ENCODE measurements around the gene GRIN1.
"Not testable (repeated sequence)": the region's sequence is repeated elsewhere in the genome, so short reads cannot be mapped to it uniquely, and the experiment has no call there.

The GRIN1 gene

DNA sequence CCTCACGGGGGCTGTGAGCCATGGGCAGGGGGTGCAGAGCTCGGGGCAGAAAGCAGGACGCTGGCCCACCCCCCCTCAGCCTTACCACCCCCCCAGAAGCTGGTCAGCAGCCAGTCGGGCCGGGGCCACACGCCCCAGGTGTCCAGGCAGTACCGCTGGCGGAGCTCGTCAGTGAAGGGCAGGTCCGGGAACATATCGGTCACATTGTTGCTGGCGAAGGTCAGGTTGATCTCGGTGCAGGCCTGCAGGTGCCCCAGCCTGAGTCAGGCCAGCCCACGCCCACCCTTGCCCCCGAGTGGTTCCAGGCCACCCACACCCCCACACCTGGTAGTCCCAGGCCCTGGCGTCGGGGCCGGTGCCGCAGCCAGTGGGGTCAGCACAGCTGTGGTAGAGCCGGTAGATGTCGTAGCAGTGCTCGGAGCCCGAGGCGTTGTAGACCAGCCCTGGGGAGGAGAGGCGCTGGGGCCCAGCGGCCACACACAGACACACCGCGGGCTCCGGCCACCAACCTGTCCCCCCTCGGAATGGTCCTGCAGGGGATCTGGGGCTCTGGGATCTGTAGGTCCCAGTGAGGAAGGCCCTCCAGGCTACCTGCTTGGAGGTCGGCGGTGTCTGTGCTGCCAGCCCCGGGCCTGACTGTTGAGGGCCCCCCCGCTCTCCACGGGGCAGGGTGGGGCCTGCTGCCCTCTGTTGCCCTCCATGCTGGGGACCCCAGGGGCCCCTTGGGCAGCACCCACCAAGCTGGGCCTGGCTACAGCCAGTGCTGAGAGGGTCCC, 27.0 kb upstream of the GRIN1 start:
- no peak for DNase-seq

DNA sequence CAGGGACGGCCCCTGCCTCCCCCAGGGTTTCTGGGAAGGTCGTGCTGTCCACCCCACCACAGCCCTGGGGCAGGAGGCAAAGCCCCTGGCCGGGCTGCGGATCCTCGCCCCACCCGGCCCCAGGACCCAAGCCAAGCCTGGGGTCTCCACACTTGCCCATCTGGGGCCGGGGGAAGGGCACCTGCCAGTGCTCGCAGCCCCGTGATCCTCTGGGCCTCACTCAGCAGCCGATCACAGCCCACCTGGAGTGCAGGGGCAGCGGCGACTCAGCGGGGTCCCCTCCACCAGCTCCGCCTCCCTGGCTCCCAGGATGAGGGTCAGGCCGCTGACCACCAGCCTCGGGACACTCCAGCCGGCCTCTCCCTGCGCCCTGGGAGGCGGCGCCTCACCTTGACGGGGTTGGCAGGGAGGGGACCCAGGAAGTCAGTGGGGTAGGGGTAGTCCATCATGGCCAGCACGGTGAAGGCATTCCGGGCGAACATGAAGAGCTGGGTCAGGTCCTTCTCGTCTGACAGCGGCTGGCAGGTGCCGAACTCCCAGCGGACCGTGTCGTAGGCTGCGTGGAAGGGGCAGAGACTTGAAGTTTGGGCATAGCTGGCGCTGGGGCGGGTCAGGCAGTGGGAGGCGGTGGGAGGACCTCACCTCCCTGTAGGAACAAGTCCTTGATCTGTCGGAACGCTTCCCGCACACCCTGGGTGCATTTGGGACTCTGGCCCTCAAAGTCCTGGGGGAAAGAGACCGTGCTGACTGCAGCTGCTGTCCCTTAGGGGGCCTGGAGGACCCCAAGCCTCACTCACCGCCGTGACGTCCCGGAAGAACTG, 26.2 kb upstream of the GRIN1 start:
- no peak for DNase-seq

DNA sequence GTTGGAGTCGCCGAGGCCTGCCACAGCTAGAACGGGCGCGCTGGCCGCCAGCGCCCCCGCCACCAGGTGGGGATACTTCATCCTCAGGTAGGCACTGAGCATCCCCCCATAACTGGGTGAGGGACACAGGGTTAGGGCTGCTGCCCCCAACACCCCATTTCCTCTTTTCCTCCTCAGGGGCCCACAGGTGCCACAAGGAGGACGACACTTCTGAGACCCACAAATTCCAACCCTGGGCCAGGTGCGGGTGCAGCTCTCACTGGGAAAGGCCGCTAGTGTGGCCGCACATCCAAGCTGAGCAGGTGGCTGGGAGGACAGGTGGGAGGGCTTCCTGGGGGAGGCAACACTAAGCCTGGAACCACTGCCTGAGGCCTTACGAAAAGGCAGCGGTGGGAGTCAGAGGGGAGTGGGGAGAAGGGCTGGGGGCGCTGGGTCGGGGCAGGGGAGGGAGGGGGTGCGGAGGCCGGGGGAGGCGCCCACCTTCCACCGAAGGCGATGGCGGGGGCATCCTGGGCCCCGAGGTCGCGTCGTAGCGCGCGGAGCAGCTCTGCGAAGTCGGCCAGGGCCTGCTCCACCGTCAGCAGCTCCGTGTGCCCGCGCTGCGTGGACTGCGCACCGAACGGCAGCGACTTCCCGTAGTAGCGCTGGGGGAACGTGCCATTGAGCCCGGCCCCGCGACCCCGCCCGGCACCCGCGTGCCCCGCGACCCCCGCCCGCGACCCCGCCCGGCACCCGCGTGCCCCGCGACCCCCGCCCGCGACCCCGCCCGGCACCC, 25.4 kb upstream of the GRIN1 start:
- DNase-seq: no peak

DNA sequence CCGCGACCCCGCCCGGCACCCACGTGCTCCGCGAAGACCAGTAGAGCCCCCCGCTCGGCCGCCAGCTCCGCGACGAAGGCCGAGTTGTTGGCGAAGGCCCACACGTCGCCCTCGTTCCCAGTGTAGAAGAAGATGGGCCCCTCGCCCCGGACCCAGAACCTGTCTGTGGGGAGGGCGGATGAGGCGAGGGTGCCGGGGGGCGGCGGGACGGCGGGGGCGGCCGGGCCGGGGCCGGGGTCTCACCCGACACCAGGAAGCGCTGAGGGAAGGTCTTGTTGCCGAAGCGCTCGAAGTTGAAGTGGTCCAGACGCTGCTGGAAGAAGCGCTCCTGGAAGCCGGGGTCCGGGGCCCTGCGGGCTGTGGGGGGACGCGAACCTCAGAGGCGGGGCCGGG, 24.7 kb upstream of the GRIN1 start:
- DNase-seq: no peak

DNA sequence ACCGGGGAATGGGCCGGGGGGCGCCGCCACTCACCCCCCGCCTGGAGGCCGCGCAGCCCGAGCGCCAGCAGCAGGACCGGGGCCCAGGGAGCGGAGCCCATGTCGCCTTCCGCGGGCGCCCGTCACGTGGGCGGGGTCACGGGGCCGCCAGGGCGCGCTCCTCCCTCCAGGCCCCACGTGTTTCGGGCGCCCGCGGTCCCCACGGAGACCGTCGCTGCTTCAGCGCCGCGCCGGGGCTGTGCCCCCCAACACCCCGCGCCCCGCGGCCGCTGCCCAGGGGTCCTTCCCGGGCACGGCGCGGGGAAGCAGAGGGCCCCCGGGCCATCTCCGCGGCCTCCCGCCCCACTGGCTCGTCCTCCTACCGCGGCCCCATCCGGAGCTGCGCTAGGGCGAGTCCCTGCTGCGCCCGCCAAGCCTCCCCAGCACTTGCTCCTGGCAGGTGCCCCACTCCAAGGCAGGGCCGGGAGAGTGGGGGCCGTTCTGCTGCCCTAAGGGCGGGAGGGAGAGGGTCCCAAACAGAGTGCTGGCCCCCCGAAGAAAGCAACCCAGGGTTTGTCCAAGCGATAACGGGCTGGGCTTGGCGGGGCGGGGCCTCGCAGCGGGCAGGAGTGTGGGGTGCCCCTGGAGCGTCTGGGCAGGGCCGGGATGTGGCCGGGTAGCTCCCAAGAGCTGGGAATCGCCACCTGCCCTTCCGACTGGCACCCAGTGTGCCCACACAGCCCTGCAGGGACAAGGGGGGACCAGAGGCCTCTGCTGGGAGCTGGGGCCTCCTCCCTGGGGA, 24.2 kb upstream of the GRIN1 start, which contains the start of gene DPP7:
DPP7 (minus strand) TSS at position 121 of the 781 bp plus-strand sequence; CDS start at position 101, 20 bp downstream.
- no peak for DNase-seq

DNA sequence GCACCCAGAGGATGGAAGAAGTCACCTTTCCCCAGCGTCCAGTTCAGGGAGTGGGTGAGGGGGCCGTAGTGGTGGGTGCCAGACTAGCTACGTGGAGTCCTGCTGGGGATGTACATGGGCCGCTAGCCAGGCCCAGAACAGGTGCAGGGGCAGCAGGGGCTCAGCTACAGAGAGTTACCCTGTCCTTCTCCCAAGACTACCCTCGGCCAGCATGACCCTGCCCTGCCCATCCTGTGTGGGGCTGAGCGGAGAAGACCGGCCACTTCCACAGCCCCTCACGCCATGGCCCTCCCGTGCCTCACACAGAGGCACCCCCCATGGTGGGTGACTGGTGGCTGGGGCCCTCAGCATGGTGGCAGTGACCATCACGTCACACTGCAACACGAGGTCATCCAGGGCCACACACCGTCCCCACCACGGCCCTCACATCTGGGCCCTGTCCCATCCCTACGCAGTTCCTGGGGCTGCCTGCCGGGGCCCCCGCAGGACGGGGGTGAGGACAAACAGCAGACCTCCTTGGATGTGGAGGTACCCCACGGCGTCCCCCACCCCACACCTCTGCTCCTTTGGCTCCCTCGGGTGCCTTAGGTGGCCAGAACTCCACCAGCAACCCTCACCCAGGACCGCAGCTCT, 23.4 kb upstream of the GRIN1 start:
- DNase-seq: no peak

DNA sequence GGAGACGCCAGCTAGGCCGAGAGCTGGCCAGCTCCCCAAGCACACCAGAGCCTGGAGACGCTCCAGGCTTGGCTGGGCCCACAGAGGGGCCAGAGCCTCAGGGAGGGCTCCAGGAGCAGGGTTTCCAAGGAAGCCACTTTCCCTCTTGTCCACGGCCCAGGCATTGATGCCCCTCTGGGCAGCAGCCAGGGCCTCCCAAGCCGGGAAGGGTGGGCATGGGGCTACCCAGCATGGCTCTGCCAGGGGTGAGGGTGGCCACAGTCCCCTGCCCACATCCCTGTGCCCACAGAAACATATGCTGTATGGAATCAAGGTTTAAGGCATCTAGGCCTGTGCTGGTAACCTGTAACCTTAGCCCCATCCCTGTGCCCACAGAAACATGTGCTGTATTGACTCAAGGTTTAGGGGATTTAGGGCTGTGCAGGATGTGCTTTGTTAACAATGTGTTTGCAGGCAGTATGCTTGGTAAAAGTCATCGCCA, 22.9 kb upstream of the GRIN1 start:
- no peak for DNase-seq

DNA sequence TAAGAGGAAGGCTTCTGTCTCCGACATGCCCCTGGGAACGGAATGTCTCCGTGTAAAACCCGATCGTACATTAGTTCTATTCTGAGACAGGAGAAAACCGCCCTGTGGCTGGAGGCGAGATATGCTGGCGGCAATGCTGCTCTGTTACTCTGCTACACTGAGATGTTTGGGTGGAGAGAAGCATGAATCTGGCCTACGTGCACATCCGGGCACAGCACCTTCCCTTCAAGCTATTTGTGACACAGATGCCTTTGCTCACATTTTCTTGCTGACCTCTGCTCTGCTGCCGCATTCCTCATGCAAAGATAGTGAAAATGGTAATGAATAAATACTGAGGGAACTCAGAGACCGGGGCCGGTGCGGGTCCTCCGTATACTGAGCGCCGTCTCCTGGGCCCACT, 22.2 kb upstream of the GRIN1 start:
- DNase-seq: no peak

DNA sequence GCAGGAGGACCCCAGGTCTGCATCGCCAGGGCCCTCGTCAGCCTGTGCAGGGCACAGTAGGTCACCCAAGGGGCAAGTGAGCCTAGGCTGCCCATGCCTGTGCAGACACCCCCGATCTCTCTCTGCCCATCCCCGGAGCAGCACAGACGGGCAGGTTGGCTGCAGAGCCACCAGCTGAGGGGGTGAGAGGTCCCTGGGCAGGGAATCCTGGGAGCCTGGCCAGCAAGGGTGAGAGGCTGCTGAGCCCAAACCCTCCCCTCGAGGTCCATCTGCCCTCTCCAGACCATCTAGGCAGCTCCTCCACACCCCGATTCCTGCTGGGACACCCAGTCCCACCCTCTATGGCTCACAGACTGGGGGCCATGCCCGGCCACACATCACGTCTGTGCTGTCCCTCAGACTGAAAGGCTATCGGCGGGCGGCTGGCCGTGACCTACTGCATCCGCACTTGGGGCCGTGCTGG, 21.7 kb upstream of the GRIN1 start:
- DNase-seq: no peak

DNA sequence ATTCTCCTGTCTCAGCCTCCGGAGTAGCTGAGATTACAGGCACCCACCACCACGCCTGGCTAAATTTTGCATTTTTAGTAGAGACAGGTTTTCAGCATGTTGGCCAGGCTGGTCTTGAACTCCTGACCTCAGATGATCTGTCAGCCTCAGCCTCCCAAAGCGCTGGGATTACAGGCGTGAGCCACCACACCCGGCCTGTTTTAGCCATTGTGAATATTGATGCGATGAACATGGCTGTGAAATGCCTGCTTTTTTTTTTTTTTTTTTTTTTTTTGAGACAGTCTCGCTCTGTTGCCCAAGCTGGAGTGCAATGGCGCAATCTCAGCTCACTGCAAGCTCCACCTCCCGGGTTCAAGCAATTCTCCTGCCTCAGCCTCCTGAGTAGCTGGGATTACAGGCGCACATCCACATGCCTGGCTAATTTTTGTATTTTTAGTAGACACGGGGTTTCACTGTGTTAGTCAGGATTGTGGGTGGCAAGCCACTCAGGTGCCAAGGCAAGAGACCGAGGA, 20.8 kb upstream of the GRIN1 start:
- not testable (repeated sequence) for DNase-seq

DNA sequence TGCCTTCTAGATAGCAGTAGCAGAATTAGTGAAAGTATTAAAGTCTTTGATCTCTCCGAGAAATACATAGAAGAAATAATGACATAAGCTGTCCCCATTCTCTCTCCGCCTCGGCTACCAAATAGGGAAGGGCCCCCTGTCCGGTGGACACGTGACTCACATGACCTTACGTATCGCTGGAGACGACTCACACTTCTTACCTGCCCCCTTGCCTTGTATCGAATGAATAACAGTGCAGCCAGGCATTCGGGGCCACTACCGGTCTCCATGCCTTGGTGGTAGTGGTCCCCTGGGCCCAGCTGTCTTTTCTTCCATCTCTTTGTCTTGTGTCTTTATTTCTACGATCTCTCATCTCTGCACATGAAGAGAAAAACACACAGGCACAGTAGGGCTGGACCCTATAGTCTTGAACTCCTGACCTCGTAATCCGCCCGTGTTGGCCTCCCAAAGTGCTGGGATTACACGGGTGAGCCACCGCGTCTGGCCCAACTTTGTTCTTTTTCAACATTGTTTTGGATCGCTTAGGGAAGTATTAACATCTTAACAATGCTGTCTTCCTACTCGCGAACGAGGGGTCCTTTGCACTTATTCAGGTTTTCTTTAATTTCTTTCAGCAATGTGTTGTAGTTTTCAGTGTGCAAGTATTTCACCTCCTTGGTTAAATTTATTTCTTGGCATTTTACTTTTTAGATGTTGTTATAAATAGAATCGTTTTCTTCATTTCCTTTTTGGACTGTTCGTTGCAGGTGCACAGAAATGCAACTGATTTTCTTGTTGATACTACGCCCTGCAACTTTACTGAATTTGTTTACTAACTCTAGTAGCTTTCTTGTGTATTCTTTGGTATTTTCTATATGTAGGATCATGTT, 16.8 kb upstream of the GRIN1 start:
- DNase-seq: not testable (repeated sequence)

DNA sequence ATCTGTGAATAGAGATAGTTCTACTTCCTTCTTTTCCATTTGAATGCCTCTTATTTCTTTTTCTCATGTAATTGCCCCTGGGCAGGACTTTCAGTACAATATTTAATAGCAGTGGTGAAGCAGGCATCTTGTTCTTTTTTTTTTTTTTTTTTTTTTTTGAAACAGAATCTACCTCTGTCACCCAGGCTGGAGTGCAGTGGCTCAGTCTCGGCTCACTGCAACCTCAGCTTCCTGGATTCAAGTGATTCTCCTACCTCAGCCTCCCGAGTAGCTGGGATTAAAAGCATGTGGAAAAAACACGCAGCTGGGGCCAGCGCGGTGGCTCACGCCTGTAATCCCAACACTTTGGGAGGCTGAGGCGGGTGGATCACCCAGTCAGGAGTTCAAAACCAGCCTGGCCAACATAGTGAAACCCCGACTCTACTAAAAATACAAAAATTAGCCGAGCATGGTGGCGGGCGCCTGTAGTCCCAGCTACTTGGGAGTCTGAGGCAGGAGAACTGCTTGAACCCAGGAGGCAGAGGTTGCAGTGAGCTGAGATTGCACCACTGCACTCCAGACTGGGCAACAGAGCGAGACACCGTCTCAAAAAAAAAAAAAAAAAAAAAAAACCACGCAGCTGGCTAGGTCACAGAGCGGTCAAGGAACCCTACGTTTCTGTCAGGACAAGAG, 16.0 kb upstream of the GRIN1 start:
- DNase-seq: not testable (repeated sequence)

DNA sequence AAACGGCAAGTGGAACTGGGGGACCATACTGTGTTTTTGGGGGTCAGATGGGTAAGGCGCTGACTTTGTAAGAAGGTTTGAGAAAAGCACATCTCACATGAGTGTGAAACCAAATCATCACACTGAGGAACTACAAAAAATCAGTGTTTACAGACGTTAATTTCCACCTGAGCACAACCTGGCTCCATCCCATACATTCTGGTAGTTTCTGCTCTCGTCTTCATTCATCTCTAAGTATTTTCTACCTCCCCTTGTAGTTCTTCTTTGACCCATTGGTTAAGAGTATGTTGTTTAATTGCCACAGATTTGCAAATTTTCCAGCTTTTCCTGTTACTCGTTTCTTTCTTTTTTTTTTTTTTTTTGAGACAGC, 15.5 kb upstream of the GRIN1 start:
- no peak for DNase-seq

DNA sequence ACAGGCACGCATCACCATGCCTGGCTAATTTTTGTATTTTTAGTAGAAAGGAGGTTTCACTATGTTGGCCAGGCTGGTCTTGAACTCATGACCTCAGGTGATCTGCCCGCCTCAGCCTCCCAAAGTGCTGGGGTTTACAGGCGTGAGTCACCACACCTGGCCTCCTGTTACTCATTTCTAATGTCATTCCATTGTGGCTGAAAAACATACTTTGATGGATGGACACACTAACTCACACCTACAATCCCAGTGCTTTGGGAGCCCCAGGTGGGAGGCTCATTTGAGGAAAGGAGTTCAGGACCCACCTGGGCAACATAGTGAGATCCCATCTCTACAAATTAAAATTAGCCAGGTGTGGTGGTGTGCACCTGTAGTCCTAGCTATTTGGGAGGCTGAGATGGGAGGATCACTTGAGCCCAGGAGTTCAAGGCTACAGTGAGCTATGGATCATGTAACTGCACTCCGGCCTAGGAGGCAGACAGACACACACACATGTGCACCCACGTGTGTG, 14.9 kb upstream of the GRIN1 start:
- DNase-seq: not testable (repeated sequence)

DNA sequence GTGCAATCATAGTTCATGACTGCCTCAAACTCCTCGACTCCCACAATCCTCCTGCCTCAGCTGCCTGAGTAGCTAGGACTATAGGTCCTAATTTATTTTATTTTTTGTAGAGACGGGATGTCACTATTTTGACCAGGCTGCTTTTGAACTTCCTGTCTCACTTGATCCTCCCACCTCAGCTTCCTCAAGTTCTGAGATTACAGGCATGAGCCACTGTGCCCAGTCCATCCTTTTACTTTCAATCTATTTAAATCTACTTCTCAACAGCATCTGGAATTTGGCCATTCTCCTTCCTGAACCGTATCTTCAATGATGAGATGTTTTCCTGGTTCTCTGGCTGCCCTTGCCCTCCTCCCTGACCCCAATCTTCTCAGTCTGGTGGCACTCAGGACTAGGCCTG, 12.2 kb upstream of the GRIN1 start:
- DNase-seq: no peak

DNA sequence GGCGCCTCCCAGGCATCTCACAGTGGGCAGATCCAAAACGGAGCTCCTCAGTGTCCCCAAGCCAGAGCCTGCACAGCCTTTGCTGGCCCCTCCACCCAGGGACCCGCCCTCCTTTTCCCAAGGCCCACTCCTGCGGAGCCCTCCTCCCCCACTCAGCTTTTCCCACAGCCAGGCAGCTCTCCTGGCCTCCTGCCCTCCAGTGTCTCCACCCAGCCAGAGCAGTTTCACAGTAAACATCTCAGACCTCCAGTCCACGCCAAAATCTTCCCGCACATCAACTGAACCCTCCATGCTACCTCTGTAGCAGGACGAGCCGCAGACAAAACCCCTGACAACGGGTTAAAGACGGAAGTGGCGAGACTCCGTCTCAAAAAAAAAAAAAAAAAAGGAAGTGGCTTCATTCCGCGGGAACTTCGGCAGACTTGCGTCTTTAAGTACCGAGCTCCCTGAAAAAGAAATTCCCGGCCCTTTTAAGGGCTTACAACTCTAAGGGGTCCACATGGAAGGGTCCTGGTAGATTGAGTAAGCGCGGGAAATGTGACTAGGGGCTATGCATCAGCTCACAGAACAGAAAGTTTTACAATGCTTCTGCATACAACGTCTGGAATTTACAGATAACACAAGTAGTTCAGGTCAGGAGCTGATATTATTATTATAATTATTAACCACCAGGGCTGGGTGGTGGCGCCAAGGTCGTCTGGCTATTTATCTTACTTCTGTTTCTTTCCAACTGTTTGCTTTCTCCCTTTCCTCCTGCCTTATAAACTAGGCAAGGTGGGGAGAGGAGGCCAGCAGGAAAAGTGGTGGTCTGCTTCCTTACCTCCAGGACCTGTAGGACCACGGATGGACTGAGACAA, 11.4 kb upstream of the GRIN1 start:
- no peak for DNase-seq

DNA sequence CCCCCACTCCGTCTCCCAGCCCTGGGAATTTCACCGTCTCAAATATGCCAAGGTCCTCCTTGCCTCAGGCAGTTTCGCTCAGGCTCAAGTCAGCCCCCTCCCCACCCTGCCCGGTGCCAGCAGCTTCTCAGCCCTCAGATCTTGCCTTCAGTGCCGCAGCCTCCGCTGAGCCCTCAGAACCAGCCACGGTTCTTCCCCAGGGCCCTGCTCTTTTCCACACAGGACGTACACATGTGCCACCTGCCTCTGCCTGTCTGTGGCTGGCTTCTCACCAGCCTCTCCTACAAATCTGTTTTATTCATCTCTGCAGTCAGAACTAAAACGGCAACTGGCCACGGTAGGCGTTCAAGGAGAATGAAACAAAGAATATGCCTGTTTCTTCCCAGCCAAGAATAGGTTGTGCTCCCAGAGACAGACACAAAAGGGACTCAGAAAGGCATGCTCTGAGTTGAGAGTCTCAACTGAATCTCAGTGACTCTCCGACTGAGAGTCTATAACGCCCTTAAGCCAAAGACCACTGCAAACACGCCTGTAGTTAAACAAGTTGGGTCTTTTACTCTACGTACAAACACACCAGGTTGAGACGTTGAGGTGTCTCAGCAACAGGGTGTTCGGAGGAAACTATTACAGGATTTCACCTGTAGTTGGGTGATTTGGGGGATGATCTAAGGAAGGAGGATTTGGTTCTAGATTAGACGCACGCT, 10.6 kb upstream of the GRIN1 start:
- DNase-seq: no peak

DNA sequence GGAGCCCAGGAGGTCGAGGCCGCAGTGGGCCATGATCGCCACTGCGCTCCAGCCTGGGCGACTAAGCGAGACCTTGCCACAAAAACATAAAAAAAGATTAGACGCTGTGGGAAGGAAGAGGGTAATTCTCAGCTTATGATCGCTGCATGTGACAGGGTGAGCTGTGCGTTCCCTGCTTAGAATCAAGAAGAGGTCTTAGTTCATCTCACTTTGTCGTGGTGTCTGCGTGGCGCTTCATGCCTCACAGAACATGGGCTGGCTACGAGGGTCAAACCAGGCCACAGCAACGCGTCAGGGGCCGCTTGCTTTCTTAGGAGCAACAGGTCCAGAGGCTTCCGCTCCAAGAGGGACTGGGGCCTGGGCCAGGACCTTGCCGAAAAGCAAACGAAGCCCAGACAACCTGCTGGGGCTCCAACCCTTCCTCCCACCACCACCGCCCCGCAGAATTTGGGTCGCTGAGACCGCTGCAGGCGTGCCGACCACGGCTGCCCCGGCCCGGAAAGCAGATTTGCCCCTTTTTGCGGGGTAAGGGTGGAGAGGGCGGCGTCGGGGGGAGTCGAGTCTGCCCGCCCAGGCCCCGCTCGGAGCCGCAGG, 10.0 kb upstream of the GRIN1 start:
- DNase-seq: no peak

All from NCI-H2029 treated with DMSO at 0.1 percent for 48 hours (cell line).